Stomach smooth muscle (tissue), 2 donors: ENCODE data around the gene SNX27.
"Not testable (repeated sequence)": the region's sequence is repeated elsewhere in the genome, so short reads cannot be mapped to it uniquely, and the experiment has no call there.

Experiments used
- H3K27ac ChIP-seq: one replicate; pipeline ENCODE4 v1.7.0; 2013; ENCODE audit warnings: mild to moderate bottlenecking, low read length, inconsistent platforms
- H3K27me3 ChIP-seq, 2 donors: one replicate each; pipeline ENCODE4 v1.7.0; 2013; ENCODE audit warnings: low read length in 2 of 2; ENCODE audit not compliant: insufficient read depth in 2 of 2, control insufficient read depth in 1 of 2
- H3K36me3 ChIP-seq, 2 donors: one replicate each; pipeline ENCODE4 v1.7.0; 2013; ENCODE audit warnings: low read length in 2 of 2; ENCODE audit not compliant: control insufficient read depth in 2 of 2, insufficient read depth in 2 of 2
- H3K4me1 ChIP-seq: one replicate; pipeline ENCODE4 v1.7.0; 2013; ENCODE audit warnings: low read length; ENCODE audit not compliant: control insufficient read depth, insufficient read depth
- H3K4me3 ChIP-seq, 2 donors: one replicate each; pipeline ENCODE4 v1.7.0; 2013; ENCODE audit warnings: low read length in 2 of 2
- H3K9ac ChIP-seq, 2 donors: one replicate each; pipeline ENCODE4 v1.7.0; 2013; ENCODE audit warnings: low read length in 2 of 2, mild to moderate bottlenecking in 1 of 2
- H3K9me3 ChIP-seq, 2 donors: one replicate each; pipeline ENCODE4 v1.7.0; 2013; ENCODE audit warnings: low read length in 2 of 2; ENCODE audit not compliant: control insufficient read depth in 2 of 2
- donor health status: healthy.
- donor health status: Pancreatic carcinoma.

SNX27 gene

GRCh38 chr1:151638812-151639211 lies 27.0 kb downstream of the SNX27 start:
- Histone ChIP-seq H3K27me3 (no peaks in the 10 kb centered on the region), H3K27ac (peak overlapping the region; percentile 7), H3K9ac (no peak overlapping the region), H3K4me1 (peaks cover 14% of the 10 kb centered on the region), H3K9me3 (no peaks in the 10 kb centered on the region), H3K36me3 (peaks cover 0 to 3% of the 10 kb centered on the region in 2 donors), H3K4me3 (no peak overlapping the region)

- H3K36me3 ChIP-seq: peaks cover 0 to 3% of the 10 kb centered on the region in 2 donors
- no peak overlapping the region for H3K4me3 ChIP-seq
- H3K27ac ChIP-seq: no peak overlapping the region
- H3K9ac ChIP-seq: no peak overlapping the region
- H3K4me1 ChIP-seq: peaks cover 11% of the 10 kb centered on the region
- H3K9me3 ChIP-seq: no peaks in the 10 kb centered on the region
- no peaks in the 10 kb centered on the region for H3K27me3 ChIP-seq
Observed at GRCh38 chr1:151639466-151639865, 27.6 kb downstream of the SNX27 start.

DNA sequence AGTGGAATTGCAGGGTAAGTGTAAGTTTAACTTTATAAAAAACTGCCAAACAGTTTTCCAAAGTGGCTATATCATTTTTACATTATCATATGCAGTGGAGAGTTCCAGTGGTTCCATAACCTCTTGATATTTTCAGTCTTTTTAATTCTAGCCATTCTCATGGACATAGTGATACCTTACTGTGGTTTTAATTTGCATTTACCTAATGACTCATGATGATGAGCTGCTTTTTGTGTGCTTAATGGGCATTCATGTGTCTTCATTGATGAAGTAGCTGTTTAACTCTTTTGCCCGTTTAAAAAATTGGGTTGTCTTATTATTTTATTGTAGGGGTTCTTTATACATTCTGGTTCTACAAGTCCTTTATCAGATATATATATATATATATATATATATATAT lies 29.4 kb downstream of the SNX27 start:
- Histone ChIP-seq H3K9ac (no peak overlapping the region), H3K4me1 (peaks cover 11% of the 10 kb centered on the region), H3K9me3 (no peaks in the 10 kb centered on the region), H3K4me3 (no peak overlapping the region), H3K27ac (no peak overlapping the region), H3K36me3 (peaks cover 0 to 3% of the 10 kb centered on the region in 2 donors), H3K27me3 (no peaks in the 10 kb centered on the region)

DNA sequence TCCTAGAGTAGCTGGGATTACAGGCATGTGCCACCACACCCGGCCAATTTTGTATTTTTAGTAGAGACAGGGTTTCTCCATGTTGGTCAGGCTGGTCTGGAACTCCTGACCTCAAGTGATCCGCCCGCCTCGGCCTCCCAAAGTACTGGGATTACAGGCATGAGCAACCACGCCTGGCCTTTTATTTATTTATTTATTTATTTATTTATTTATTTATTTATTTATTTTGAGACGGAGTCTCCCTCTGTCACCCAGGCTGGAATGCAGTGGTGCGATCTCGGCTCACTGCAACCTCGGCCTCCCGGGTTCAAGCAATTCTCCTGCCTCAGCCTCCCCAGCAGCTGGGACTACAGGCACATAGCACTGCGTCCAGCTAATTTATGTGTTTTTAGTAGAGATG lies 31.2 kb downstream of the SNX27 start:
- not testable (repeated sequence) for H3K36me3 ChIP-seq, H3K27ac ChIP-seq, H3K4me3 ChIP-seq, H3K9ac ChIP-seq, H3K9me3 ChIP-seq, H3K4me1 ChIP-seq, H3K27me3 ChIP-seq

- H3K9me3 ChIP-seq: no peaks in the 10 kb centered on the region
- H3K9ac ChIP-seq: no peak overlapping the region
- peaks cover under 1% of the 10 kb centered on the region for H3K4me1 ChIP-seq
- H3K36me3 ChIP-seq: peaks cover 0 to 3% of the 10 kb centered on the region in 2 donors
- H3K27ac ChIP-seq: no peak overlapping the region
- no peaks in the 10 kb centered on the region for H3K27me3 ChIP-seq
- no peak overlapping the region for H3K4me3 ChIP-seq
Observed at GRCh38 chr1:151644001-151644400, 32.2 kb downstream of the SNX27 start.

DNA sequence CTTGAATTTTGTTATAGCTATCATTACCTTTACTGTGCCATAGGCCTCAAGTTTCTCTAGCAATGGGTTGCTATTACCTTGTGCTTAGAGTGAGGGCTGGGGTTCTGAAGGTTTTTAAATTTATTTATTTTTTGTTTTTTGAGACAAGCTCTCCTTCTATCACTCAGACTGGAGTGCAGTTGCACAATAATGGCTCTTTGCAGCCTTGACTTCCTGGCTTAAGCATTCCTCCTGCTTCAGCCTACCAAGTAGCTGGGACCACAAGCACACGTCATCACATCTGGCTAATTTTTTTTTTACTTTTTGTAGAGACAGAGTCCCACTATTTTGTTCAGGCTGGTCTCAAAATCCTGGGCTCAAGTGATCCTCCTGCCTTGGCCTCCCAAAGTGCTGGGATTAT lies 41.5 kb downstream of the SNX27 start:
- peaks cover 0 to 4% of the 10 kb centered on the region in 2 donors for H3K36me3 ChIP-seq
- no peak overlapping the region for H3K27ac ChIP-seq
- H3K27me3 ChIP-seq: no peaks in the 10 kb centered on the region
- H3K9me3 ChIP-seq: no peaks in the 10 kb centered on the region
- H3K4me3 ChIP-seq: no peak overlapping the region
- no peaks in the 10 kb centered on the region for H3K4me1 ChIP-seq
- H3K9ac ChIP-seq: no peak overlapping the region

DNA sequence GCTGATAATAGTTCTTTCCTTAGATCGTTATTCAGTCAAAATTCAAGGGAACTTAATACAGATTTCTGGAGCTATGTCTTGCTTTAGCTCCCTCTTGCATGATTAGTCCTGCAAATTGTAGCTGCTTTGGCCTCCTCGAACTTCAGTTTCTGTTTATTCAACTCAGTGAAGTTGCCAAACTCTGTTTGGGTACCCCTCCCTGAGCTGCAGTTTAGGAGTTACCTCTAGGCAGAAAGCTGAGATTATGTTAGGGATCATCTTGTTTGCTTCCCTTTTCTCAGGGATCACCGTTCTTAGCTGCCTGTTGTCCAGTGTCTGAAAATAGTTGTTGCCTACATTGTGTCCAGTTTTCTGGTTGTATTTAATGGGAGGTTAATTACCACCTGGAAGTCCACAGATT lies 43.5 kb downstream of the SNX27 start:
- Histone ChIP-seq H3K9me3 (no peaks in the 10 kb centered on the region), H3K27ac (no peak overlapping the region), H3K27me3 (no peaks in the 10 kb centered on the region), H3K36me3 (peaks cover 5 to 9% of the 10 kb centered on the region in 2 donors), H3K4me3 (no peak overlapping the region), H3K4me1 (no peaks in the 10 kb centered on the region), H3K9ac (no peak overlapping the region)

DNA sequence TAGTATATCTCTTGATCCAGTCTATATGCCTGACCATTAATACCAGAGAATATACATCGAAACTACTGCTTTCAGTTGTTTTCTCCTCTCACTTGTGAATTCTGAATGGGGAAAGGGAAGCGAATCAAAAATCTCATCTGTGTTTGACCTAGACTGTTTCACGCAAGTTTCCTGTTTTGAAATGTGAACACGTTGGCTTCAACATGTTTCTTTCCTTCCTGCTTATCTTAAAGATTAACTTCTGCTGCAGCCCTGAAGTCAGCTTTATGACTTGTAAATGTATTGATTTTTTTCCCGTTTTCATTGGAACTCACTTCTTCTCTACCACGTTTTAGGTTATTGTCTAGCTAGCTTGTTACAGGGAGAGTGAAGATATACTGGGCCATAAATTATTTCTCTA lies 49.9 kb downstream of the SNX27 start:
- H3K4me3 ChIP-seq: no peak overlapping the region
- no peak overlapping the region for H3K9ac ChIP-seq
- H3K4me1 ChIP-seq: no peaks in the 10 kb centered on the region
- H3K27me3 ChIP-seq: no peaks in the 10 kb centered on the region
- H3K27ac ChIP-seq: no peak overlapping the region
- H3K9me3 ChIP-seq: no peaks in the 10 kb centered on the region
- peaks cover 7 to 20% of the 10 kb centered on the region in 2 donors for H3K36me3 ChIP-seq

GRCh38 chr1:151668090-151668489 lies 56.2 kb downstream of the SNX27 start:
- no peaks in the 10 kb centered on the region for H3K4me1 ChIP-seq
- H3K27me3 ChIP-seq: no peaks in the 10 kb centered on the region
- peaks cover 10 to 24% of the 10 kb centered on the region in 2 donors for H3K36me3 ChIP-seq

GRCh38 chr1:151670036-151670675 lies 58.3 kb downstream of the SNX27 start:
- H3K9ac ChIP-seq, H3K9me3 ChIP-seq, H3K4me3 ChIP-seq, H3K27me3 ChIP-seq, H3K4me1 ChIP-seq, H3K27ac ChIP-seq: not testable (repeated sequence)
- H3K36me3 ChIP-seq: peaks cover 10 to 24% of the 10 kb centered on the region in 2 donors

More at GRCh38 chr1:151668090-151668489, 56.2 kb downstream of the SNX27 start:
- H3K27ac ChIP-seq: no peak overlapping the region
- no peak overlapping the region for H3K9ac ChIP-seq
- H3K4me3 ChIP-seq: no peak overlapping the region
- H3K9me3 ChIP-seq: peaks cover 0 to 4% of the 10 kb centered on the region in 2 donors

DNA sequence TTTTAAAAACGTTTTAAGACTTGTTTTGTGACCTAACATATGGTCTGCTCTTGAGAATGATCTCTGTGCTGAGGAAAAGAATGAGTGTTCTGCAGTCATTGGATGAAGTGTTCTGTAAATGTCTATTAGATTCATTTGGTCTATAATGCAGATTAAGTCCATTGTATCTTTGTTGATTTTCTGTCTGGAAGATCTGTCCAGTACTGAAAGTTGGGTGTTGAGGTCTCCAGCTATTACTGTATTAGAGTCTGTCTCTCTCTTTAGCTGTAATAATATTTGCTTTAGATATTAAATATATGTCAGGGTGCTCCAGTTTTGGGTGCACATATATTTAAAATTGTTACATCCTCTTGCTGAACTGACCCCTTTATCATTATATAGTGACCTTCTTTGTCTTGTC lies 61.6 kb downstream of the SNX27 start:
- Histone ChIP-seq H3K9ac (no peak overlapping the region), H3K9me3 (peaks cover 0 to 4% of the 10 kb centered on the region in 2 donors), H3K4me3 (no peak overlapping the region), H3K36me3 (peaks cover 8 to 15% of the 10 kb centered on the region in 2 donors), H3K4me1 (no peaks in the 10 kb centered on the region), H3K27ac (no peak overlapping the region), H3K27me3 (no peaks in the 10 kb centered on the region)
